Fibroblast of the aortic adventitia (primary cell): ENCODE data around the gene RSPO4. TPM values are rescaled to one million over a fixed set of nuclear protein-coding genes. Genes with fewer than 3 reads are reported as not detected.
"Not testable (repeated sequence)": the region's sequence is repeated elsewhere in the genome, so short reads cannot be mapped to it uniquely, and the experiment has no call there.

Source experiments
- DNase-seq: peaks from one replicate; pipeline ENCODE4 v3.0.0-alpha.2; 2010; ENCODE audit warnings: low read depth
- H3K4me3 ChIP-seq: 2 replicates; pipeline ENCODE4 v1.5.1; 2011; ENCODE audit warnings: low read depth, mild to moderate bottlenecking, control low read depth, low read length, moderate library complexity
- total RNA-seq: library from RNA; depleted of rRNA; stranded (reverse); fragments of >200 nt; gene quantifications from 2 replicates; pipeline ENCODE4 v1.2.3, GENCODE V29; 2012; ENCODE audit warnings: low replicate concordance
- TF ChIP-seq, protein P1 (sequence below): IDR thresholded peaks from 2 replicates; pipeline ENCODE4 v1.5.1; 2011; ENCODE audit warnings: mild to moderate bottlenecking, low read length, control low read depth, inconsistent platforms; ENCODE audit not compliant: insufficient read depth

The RSPO4 gene
- total RNA-seq, 1 donor = not detected

DNA sequence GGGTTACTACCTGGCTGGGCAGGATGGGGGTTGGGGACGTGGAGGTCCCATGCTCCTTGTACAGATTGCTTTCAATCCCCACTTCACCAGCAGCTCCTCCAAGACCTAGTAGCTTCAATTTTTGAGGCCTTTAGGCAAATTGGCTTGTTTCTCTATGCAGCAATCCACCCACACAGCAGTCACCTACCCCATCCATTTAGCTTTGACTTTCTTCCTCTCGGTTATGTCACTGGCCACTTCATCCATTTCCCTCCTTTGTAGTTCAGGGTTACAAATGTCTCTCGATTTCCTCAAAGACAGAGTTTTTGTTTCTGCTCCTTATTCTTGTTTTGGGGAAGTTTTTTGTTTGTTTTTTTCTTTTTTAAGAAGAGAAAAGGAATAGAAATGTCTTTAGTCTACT is 33.4 kb upstream of the RSPO4 start:
- TF ChIP-seq, protein P1, sequence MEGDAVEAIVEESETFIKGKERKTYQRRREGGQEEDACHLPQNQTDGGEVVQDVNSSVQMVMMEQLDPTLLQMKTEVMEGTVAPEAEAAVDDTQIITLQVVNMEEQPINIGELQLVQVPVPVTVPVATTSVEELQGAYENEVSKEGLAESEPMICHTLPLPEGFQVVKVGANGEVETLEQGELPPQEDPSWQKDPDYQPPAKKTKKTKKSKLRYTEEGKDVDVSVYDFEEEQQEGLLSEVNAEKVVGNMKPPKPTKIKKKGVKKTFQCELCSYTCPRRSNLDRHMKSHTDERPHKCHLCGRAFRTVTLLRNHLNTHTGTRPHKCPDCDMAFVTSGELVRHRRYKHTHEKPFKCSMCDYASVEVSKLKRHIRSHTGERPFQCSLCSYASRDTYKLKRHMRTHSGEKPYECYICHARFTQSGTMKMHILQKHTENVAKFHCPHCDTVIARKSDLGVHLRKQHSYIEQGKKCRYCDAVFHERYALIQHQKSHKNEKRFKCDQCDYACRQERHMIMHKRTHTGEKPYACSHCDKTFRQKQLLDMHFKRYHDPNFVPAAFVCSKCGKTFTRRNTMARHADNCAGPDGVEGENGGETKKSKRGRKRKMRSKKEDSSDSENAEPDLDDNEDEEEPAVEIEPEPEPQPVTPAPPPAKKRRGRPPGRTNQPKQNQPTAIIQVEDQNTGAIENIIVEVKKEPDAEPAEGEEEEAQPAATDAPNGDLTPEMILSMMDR = no peak
- DNase-seq = no peak
- no peak overlapping the region for H3K4me3 ChIP-seq

DNA sequence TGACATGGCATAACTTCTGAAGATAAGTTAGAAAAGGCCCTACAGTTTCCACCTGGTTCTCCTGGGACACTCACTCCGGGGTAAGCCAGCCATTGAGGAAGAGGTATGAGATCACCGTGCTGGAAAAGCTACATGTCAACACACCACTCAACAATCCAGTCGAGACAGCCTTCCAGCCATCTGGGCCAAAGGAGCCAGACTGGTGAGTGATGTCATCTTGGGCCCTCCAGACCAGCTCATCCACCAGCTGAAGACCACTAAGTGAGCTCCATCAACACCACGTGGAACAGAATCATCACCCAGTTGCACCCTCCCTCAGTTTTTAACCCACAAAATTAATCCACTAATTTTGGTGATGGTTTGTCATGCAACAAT is 32.3 kb upstream of the RSPO4 start:
- no peak for DNase-seq
- H3K4me3 ChIP-seq = no peak overlapping the region
- TF ChIP-seq, protein P1 = no peak

DNA sequence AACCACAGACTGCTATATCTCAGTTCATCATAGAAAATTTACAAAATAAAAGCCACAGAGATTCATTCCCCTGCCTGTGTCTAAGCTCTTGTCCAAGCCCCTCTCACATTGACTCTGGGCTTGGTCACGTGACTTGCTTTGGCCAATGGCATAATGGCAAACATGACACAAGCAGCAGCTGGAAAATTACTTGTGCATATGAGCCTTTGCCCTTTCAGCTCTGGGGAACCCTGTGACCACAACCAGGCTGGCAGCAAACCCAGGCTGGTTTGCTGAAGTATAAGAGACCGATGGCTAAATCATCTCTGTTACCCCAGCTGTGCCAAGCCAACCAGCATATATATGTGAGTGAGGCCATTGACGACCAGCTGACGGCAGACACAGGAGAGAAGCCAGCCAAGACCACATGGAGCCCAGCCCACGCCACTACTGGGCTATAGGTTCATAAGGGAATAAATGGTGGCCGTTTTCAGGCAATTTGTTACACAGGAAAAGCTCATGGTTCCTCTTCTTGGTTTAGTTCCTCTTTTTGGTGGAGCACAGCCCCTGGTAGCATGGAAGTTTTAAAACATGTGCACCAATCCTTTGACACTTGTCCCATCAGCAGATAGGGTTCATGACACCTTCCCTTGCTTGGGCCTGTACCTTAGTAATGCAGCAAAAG is 31.8 kb upstream of the RSPO4 start:
- TF ChIP-seq, protein P1 = no peak
- DNase-seq = no peak
- no peak overlapping the region for H3K4me3 ChIP-seq

DNA sequence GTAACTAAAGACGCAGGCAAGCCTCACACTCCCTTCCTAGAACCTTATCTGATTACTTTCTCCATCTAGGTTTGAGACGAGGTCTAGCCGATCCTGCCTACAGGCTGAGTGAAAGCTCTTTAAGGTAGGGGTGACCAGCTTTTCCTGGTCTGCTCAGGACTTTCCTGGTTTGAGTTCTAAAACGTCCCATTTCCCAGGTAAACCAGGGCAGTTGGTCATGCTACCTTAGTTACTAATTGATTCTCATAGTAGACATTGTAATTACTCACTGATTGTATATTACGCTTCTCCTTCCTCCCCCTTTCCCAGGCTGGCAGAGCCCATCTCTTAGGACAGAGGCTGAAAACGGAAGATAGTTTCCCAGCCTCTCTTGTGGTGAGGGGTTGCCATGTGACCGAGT is 27.9 kb upstream of the RSPO4 start:
- DNase-seq = no peak
- TF ChIP-seq, protein P1 = no peak
- no peak overlapping the region for H3K4me3 ChIP-seq

DNA sequence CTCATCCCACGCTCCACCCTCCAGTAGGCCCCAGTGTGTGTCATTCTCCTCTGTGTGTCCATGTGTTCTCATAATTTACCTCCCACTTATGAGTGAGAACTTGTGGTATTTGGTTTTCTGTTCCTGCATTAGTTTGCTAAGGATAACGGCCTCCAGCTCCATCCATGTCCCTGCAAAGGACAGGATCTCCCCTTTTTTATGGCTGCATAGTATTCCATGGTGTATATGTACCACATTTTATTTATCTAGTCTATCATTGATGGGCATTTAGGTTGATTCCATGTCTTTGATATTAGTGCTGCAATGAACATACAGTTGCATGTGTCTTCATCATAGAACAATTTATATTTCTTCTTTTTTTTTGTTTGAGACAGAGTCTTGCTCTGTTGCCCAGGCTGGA is 24.1 kb upstream of the RSPO4 start:
- DNase-seq, H3K4me3 ChIP-seq: not testable (repeated sequence)

DNA sequence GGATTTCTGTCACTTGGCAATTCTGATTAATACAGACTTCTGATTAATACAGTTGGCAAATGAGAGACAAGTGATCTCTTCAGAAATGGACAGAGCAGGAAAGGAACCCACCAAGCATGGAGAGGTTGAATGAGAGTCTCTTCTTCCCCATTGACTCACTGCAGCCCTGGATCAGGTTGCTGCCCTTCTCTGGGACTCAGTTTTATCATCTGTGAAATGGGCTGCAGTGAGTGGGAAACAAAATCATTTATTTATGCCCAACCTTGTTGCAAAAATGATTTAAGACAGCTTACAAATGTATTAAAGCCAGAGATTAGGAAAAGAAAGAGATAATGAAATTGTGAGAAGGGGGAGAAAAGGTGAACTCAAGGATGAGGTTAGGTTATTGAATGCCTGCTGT is 20.8 kb upstream of the RSPO4 start:
- TF ChIP-seq, protein P1 = no peak
- no peak overlapping the region for H3K4me3 ChIP-seq

DNA sequence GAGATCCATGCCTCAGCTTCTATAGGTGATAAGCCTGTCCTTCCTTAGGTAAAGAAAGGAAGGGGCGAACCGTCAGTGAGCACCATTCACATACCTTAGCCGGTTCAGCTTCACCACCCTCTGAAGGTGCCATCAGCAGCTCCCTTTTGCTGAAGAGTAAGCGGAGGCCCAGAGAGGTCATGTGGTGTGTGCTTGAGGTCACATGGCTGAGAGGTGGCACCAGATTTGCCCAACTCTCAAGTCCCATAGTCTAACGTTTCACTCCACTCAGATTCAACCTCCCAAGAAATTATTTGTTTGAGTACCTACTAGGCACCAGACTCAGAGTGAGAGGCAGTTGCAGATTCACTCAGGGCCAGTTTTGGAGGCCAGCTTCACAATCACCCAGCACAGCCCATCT is 18.5 kb upstream of the RSPO4 start:
- H3K4me3 ChIP-seq = no peak overlapping the region
- TF ChIP-seq, protein P1 = no peak
- DNase-seq = no peak

More for the DNA sequence above, 20.8 kb upstream of the RSPO4 start:
- no peak for DNase-seq
